KMS-11 (cell line): ENCODE results near the gene CHL1.

Experiments used
- H2AFZ ChIP-seq: fragments of 200-600 bp; sonication (generic); 2 replicates; pipeline ENCODE4 v1.6.1; 2016; ENCODE audit warnings: antibody characterized with exemption, mixed run types, low read depth
- H3K27ac ChIP-seq: fragments of 200-600 bp; sonication (generic); 2 replicates; pipeline ENCODE4 v1.6.1; 2016; ENCODE audit warnings: mild to moderate bottlenecking, mixed run types
- H3K27me3 ChIP-seq: fragments of 200-600 bp; sonication (generic); 2 replicates; pipeline ENCODE4 v1.6.1; 2017; ENCODE audit warnings: mild to moderate bottlenecking, low read depth, mixed run types, moderate library complexity; ENCODE audit not compliant: insufficient read depth
- H3K36me3 ChIP-seq: fragments of 200-600 bp; sonication (generic); 2 replicates; pipeline ENCODE4 v1.6.1; 2017; ENCODE audit warnings: mild to moderate bottlenecking, mixed run types; ENCODE audit not compliant: insufficient read depth
- H3K4me1 ChIP-seq: fragments of 200-600 bp; sonication (generic); 2 replicates; pipeline ENCODE4 v1.6.1; 2016; ENCODE audit warnings: mild to moderate bottlenecking, low read depth, mixed run types; ENCODE audit not compliant: poor library complexity, severe bottlenecking
- H3K4me2 ChIP-seq: fragments of 200-600 bp; sonication (generic); 2 replicates; pipeline ENCODE4 v1.7.0; 2016; ENCODE audit warnings: mild to moderate bottlenecking, mixed run types
- H3K4me3 ChIP-seq: fragments of 200-600 bp; sonication (generic); IDR thresholded peaks from 2 replicates; pipeline ENCODE4 v1.6.1; 2017; ENCODE audit warnings: low read depth, low read length, mixed read lengths; ENCODE audit not compliant: insufficient read depth
- H3K79me2 ChIP-seq: fragments of 200-600 bp; sonication (generic); 2 replicates; pipeline ENCODE4 v1.6.1; 2016; ENCODE audit warnings: low read depth, mixed run types; ENCODE audit not compliant: insufficient read depth
- H3K9ac ChIP-seq: fragments of 200-600 bp; sonication (generic); 2 replicates; pipeline ENCODE4 v1.6.1; 2016; ENCODE audit warnings: mild to moderate bottlenecking, mixed run types
- H4K20me1 ChIP-seq: fragments of 200-600 bp; sonication (generic); 2 replicates; pipeline ENCODE4 v1.6.1; 2016; ENCODE audit warnings: mild to moderate bottlenecking, mixed run types; ENCODE audit not compliant: insufficient read depth
- TF ChIP-seq, protein P1 (sequence below): fragments of 200-600 bp; sonication (generic); conservative IDR thresholded peaks from 2 replicates; pipeline ENCODE4 v1.6.1; 2017; ENCODE audit warnings: low read depth, mild to moderate bottlenecking, antibody characterized with exemption, low read length, moderate library complexity, mixed read lengths

Gene CHL1

DNA sequence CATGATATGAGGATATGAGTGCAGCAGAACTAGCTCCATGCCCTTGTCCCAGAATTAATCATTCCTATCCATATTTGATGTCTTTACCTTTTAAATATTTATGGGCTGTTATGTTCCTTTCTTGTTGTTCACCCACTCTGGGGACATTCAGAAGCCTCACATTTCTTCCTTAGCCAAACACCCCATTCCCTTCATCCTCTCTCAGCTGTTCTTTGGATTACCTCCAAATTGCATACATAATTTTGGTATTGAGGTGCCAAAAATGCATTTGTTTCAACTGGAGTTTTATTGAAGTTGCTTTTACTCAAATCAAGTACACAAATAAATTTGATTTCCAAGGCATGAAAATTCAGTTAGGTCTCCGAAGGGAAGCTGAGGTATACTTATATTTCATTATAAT lies 51.4 kb downstream of the CHL1 start:
- no peaks in the 10 kb centered on the region for H3K4me1 ChIP-seq
- H3K36me3 ChIP-seq = no peaks in the 10 kb centered on the region
- no peak overlapping the region for H3K4me2 ChIP-seq
- no peak overlapping the region for H3K4me3 ChIP-seq
- no peak overlapping the region for H2AFZ ChIP-seq
- TF ChIP-seq, protein P1, sequence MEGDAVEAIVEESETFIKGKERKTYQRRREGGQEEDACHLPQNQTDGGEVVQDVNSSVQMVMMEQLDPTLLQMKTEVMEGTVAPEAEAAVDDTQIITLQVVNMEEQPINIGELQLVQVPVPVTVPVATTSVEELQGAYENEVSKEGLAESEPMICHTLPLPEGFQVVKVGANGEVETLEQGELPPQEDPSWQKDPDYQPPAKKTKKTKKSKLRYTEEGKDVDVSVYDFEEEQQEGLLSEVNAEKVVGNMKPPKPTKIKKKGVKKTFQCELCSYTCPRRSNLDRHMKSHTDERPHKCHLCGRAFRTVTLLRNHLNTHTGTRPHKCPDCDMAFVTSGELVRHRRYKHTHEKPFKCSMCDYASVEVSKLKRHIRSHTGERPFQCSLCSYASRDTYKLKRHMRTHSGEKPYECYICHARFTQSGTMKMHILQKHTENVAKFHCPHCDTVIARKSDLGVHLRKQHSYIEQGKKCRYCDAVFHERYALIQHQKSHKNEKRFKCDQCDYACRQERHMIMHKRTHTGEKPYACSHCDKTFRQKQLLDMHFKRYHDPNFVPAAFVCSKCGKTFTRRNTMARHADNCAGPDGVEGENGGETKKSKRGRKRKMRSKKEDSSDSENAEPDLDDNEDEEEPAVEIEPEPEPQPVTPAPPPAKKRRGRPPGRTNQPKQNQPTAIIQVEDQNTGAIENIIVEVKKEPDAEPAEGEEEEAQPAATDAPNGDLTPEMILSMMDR = no peak
- H3K27ac ChIP-seq = no peak overlapping the region
- no peaks in the 10 kb centered on the region for H4K20me1 ChIP-seq
- H3K79me2 ChIP-seq = no peaks in the 10 kb centered on the region
- no peaks in the 10 kb centered on the region for H3K27me3 ChIP-seq
- H3K9ac ChIP-seq = no peak overlapping the region

DNA sequence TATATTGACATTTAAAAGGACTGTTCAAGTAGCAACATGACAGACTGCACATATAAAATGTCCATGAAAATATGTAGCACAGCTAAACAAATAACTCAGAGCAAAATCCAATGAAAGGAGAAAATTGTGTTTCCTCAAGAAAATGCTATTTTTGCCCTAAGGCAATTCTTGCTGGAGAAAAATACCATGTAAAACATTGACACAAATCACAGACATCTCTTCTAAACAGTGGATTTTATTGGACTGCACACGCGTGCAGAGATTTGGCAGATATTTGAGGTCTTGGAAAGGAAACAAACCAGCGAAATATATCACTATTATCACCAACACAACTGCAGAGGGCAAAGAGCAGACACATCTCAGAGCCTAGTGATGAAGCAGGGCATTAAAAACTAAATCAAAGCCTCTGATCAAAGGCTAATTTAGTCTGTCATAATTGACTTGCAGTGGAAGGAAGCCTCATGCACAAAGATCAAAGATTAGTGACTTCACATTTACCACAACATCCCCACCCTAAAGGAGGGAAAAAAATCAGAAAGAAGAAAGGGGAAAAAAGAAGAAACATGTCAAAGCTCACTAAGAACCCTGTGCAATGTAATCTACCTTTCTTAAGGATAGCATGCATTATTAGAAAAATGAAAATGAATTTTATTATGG lies 52.4 kb downstream of the CHL1 start:
- H3K27ac ChIP-seq = no peak overlapping the region

DNA sequence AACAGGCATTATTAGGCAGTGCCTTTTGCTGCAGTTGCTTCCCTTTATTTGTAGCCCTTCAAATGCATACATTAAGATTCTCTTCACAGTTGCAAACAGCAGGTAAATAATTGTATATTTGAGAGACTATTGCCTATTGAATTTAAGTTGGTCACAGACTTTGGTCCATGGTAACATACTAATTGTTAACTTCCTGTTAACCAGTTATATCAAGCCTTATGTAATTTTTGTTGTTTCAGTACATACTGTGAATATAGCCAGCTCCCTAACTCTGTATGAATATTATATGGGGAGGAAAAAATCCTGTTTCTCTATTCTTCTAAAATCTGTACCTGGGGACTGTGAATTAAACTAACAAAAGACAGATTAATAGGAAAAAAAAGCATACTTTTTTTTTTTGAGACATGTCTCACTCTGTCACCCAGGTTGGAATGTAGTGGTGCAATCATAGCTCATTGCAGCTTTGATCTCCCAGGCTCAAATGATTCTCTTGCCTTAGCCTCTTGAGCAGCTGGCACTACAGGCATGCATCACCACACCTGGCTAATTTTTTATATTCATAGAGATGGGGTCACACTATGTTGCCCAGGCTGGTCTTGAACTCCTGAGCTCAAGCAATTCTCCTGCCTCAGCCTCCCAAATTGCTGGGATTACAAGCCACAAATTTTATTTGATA lies 53.2 kb downstream of the CHL1 start:
- TF ChIP-seq, protein P1 = no peak

More for the DNA sequence above, 52.4 kb downstream of the CHL1 start:
- Histone ChIP-seq H4K20me1 (no peaks in the 10 kb centered on the region), H3K4me1 (no peaks in the 10 kb centered on the region), H3K36me3 (no peaks in the 10 kb centered on the region), H3K4me2 (no peak overlapping the region), H3K27me3 (no peaks in the 10 kb centered on the region), H3K4me3 (no peak overlapping the region), H3K9ac (no peak overlapping the region), H2AFZ (no peak overlapping the region), H3K79me2 (no peaks in the 10 kb centered on the region)
- TF ChIP-seq, protein P1 = no peak

DNA sequence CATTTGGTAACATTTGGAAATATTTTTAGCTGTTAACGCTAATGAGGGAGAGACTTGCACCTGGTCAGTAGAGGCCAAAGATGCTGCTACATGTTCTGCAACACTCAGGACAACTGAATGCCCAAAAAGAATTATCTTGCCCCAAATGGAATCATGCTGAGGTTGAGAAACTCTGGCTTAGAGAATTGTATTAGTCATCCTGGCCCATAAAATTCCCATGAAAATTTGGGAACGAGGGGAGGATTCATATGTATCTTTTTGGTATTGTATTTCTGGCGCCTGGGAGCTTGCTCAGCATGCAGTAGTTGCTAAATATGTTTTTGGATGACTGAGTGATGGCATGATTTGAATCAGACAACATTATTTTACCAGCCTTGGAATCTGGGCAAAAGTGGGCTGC lies 59.9 kb downstream of the CHL1 start:
- TF ChIP-seq, protein P1 = no peak
- Histone ChIP-seq H3K4me2 (no peak overlapping the region), H3K9ac (no peak overlapping the region), H3K4me1 (no peaks in the 10 kb centered on the region), H3K27ac (no peak overlapping the region), H3K4me3 (no peak overlapping the region), H3K79me2 (no peaks in the 10 kb centered on the region), H4K20me1 (no peaks in the 10 kb centered on the region), H3K27me3 (no peaks in the 10 kb centered on the region), H2AFZ (no peak overlapping the region), H3K36me3 (no peaks in the 10 kb centered on the region)

More for the DNA sequence above, 53.2 kb downstream of the CHL1 start:
- Histone ChIP-seq H3K27me3 (no peaks in the 10 kb centered on the region), H3K9ac (no peak overlapping the region), H3K4me2 (no peak overlapping the region), H3K4me3 (no peak overlapping the region), H4K20me1 (no peaks in the 10 kb centered on the region), H3K4me1 (no peaks in the 10 kb centered on the region), H3K79me2 (no peaks in the 10 kb centered on the region), H3K27ac (no peak overlapping the region), H2AFZ (no peak overlapping the region), H3K36me3 (no peaks in the 10 kb centered on the region)
